Astrocyte (in vitro differentiated cells and primary cell): Measurements from ENCODE around the gene RETREG1.

Source experiments
- CTCF ChIP-seq: IDR thresholded peaks from 2 replicates; pipeline ENCODE4 v1.5.1; 2011; ENCODE audit warnings: low read depth, mild to moderate bottlenecking, inconsistent platforms, low read length, moderate library complexity; ENCODE audit not compliant: insufficient read depth
- EZH2 ChIP-seq: IDR thresholded peaks from 2 replicates; pipeline ENCODE4 v1.6.1; 2012; ENCODE audit warnings: mild to moderate bottlenecking, low read length, inconsistent platforms; ENCODE audit not compliant: insufficient read depth

- TF ChIP-seq CTCF (no peak), EZH2 (no peak)
Observed at GRCh38 chr5:16590685-16591084, 26.1 kb downstream of the RETREG1 start.
